AG04449 (cell line): ENCODE measurements around the gene CRBN.

Experiments
- CTCF ChIA-PET: fragments of 350-600 bp; formaldehyde crosslinking; extraction: SDS; loops from one replicate; lab custom pipeline; 2021; ENCODE audit warnings: antibody characterized with exemption; lab: Yijun Ruan, JAX
- POLR2A ChIA-PET: fragments of 400-600, 350-600 bp; formaldehyde crosslinking; extraction: SDS; loops from one replicate; lab custom pipeline; 2020; ENCODE audit warnings: antibody characterized with exemption, inconsistent platforms; lab: Yijun Ruan, JAX
- DNase-seq: peaks from one replicate; pipeline ENCODE4 v3.0.0-alpha.2; 2010; ENCODE audit warnings: low read depth, low spot score
- H3K4me3 ChIP-seq: 2 replicates; pipeline ENCODE4 v1.5.1; 2011; ENCODE audit warnings: low read depth, mild to moderate bottlenecking, control low read depth, low read length
- TF ChIP-seq, protein P1 (sequence below): IDR thresholded peaks from one replicate; pipeline ENCODE4 v1.5.1; 2011; ENCODE audit warnings: mild to moderate bottlenecking, moderate library complexity, low read length, control low read depth, inconsistent platforms; ENCODE audit not compliant: insufficient read depth; ENCODE audit errors: missing control alignments

Gene CRBN

GRCh38 chr3:3105815-3106214, 73.7 kb downstream of the CRBN start:
- no peak for DNase-seq
- ChIA-PET CTCF (no interaction called here), POLR2A (no interaction called here)
- H3K4me3 ChIP-seq, result no peak overlapping the region
- TF ChIP-seq, protein P1, sequence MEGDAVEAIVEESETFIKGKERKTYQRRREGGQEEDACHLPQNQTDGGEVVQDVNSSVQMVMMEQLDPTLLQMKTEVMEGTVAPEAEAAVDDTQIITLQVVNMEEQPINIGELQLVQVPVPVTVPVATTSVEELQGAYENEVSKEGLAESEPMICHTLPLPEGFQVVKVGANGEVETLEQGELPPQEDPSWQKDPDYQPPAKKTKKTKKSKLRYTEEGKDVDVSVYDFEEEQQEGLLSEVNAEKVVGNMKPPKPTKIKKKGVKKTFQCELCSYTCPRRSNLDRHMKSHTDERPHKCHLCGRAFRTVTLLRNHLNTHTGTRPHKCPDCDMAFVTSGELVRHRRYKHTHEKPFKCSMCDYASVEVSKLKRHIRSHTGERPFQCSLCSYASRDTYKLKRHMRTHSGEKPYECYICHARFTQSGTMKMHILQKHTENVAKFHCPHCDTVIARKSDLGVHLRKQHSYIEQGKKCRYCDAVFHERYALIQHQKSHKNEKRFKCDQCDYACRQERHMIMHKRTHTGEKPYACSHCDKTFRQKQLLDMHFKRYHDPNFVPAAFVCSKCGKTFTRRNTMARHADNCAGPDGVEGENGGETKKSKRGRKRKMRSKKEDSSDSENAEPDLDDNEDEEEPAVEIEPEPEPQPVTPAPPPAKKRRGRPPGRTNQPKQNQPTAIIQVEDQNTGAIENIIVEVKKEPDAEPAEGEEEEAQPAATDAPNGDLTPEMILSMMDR, result no peak

- POLR2A ChIA-PET, result no interaction called here
- CTCF ChIA-PET, result no interaction called here
- no peak for DNase-seq
- no peak overlapping the region for H3K4me3 ChIP-seq
- TF ChIP-seq, protein P1, result no peak
Observed at GRCh38 chr3:3105246-3105645, 74.2 kb downstream of the CRBN start.

DNA sequence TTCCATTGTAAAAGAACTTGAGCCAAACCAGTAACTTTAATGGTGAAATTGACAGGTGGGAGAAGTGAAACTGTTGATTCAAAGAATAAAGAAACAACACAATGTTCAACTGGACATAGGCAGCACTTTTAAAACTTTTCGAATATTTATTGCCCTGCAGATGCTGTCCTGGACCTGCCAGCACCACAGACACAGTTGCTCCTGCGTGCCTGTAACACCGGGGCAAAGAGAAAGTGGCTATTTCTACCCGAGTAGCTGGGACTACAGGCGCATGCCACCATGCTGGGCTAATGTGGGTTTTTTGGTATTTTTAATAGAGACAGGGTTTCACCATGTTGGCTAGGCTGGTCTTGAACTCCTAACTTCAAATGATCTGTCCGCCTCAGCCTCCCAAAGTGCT, 76.7 kb downstream of the CRBN start:
- ChIA-PET POLR2A (no interaction called here), CTCF (no interaction called here)
- DNase-seq, result no peak
- TF ChIP-seq, protein P1, result no peak
- no peak overlapping the region for H3K4me3 ChIP-seq

DNA sequence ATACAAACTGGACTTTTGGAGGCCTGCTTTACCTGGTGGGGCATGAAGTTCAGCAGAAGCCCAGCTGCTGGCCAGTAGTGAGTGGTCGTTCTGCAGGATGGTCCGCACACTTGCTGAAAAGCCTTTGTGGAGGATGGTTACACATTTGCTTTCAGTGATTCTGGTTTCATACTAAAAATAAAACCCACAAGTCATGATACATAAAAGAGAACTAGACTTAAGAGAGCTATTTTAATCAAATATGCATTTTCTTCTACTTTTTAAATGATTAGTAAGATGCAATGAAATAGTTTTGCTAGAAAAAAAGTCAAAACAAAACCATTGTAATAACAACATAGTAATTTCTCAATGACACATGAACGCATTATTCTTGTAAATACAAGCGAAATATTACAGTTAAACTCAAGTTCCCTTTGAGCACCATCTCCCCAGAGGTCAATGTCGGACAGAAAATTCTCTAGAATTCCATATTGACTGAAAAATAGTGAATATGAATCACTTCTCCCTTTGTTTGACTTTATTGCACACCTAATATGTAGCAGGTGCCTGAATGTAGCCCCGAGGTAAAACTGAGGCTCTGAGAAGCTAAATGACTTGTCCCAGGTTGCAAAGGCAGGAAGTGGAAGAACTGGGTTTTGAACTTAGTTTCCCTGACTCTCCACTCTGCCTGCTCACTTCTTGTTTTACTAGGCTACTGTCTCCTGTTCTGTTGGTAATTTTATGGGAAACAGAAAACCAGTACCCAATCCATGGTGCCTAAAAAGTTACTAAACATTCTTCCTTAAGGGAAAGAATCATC, 77.6 kb downstream of the CRBN start:
- CTCF ChIA-PET, result interaction anchor here (1.0 kb wide), 1 partner anchor 52 kb away, joined by 3 read pairs; no protein-coding TSS in a partner anchor
- H3K4me3 ChIP-seq, result no peak overlapping the region
- POLR2A ChIA-PET, result no interaction called here
- DNase-seq, result no peak
- TF ChIP-seq, protein P1, result no peak
